OCI-LY7 (cell line): Measurements from ENCODE around the gene TJP3. TPM values are rescaled to one million over a fixed set of nuclear protein-coding genes. Genes with fewer than 3 reads are reported as not detected.
A peak's percentile ranks its signal among the peaks of the same experiment; 100 is the strongest.
"Not testable (repeated sequence)": the region's sequence is repeated elsewhere in the genome, so short reads cannot be mapped to it uniquely, and the experiment has no call there.

Experiments
- BruUV-seq: library from RNA; stranded (reverse); fragments of 400-500 nt; replicated peaks from 2 replicates; lab custom pipeline; 2021; lab: Mats Ljungman, UMichigan
- CTCF ChIA-PET: fragments of 300-600 bp; sonication (Branson Sonifier 250); formaldehyde crosslinking; loops from one replicate; lab custom pipeline; 2022; ENCODE audit warnings: antibody characterized with exemption; ENCODE audit not compliant: unreplicated experiment; lab: Charles Lee
- POLR2A ChIA-PET: fragments of 300-600 bp; sonication (Branson Sonifier 250); formaldehyde crosslinking; loops from one replicate; lab custom pipeline; 2022; ENCODE audit warnings: antibody characterized with exemption; lab: Charles Lee
- DNase-seq: peaks from one replicate; pipeline ENCODE4 v3.0.0-alpha.2; 2015; ENCODE audit warnings: low spot score
- H2AFZ ChIP-seq: fragments of 200-600 bp; sonication (generic), shearing (Covaris generic); 2 replicates; pipeline ENCODE4 v1.6.1; 2014; ENCODE audit warnings: mild to moderate bottlenecking, antibody characterized with exemption, low read length, moderate library complexity
- H3K27ac ChIP-seq: fragments of 200-600 bp; sonication (generic); 2 replicates; pipeline ENCODE4 v1.5.1; 2014; ENCODE audit warnings: mixed run types, low read depth, mild to moderate bottlenecking, moderate library complexity, low read length, inconsistent platforms; ENCODE audit not compliant: poor library complexity, severe bottlenecking
- H3K36me3 ChIP-seq: fragments of 200-600 bp; sonication (generic); 2 replicates; pipeline ENCODE4 v1.6.1; 2014; ENCODE audit warnings: mild to moderate bottlenecking, antibody characterized with exemption, low read length, moderate library complexity, mixed read lengths; ENCODE audit not compliant: insufficient read depth
- H3K4me1 ChIP-seq: fragments of 200-600 bp; sonication (generic); 2 replicates; pipeline ENCODE4 v1.5.1; 2014; ENCODE audit warnings: mild to moderate bottlenecking, low read length; ENCODE audit not compliant: insufficient read depth, poor library complexity, severe bottlenecking
- H3K4me2 ChIP-seq: fragments of 200-600 bp; sonication (generic); 2 replicates; pipeline ENCODE4 v1.6.1; 2014; ENCODE audit warnings: mild to moderate bottlenecking, low read length
- H3K4me3 ChIP-seq: fragments of 200-600 bp; sonication (generic); 2 replicates; pipeline ENCODE4 v1.5.1; 2014; ENCODE audit warnings: mild to moderate bottlenecking, low read depth, low read length; ENCODE audit not compliant: poor library complexity, severe bottlenecking
- H3K79me2 ChIP-seq: fragments of 200-600 bp; sonication (generic); 2 replicates; pipeline ENCODE4 v1.6.1; 2016; ENCODE audit warnings: low read depth, mild to moderate bottlenecking, low read length, moderate library complexity, mixed read lengths; ENCODE audit not compliant: insufficient read depth
- H3K9me2 ChIP-seq: fragments of 200-600 bp; sonication (generic); 2 replicates; pipeline ENCODE4 v1.6.1; 2016; ENCODE audit warnings: mild to moderate bottlenecking, low read length, mixed read lengths; ENCODE audit not compliant: insufficient read depth
- H3K9me3 ChIP-seq: fragments of 200-600 bp; sonication (generic); 2 replicates; pipeline ENCODE4 v1.6.1; 2014; ENCODE audit warnings: mild to moderate bottlenecking, mixed run types, low read length, mixed read lengths
- H4K20me1 ChIP-seq: fragments of 200-600 bp; sonication (generic); 2 replicates; pipeline ENCODE4 v1.6.1; 2014; ENCODE audit warnings: mild to moderate bottlenecking, antibody characterized with exemption, low read length, moderate library complexity, mixed read lengths; ENCODE audit not compliant: insufficient read depth
- CTCF ChIP-seq: fragments of 200-600 bp; sonication (generic); conservative IDR thresholded peaks from 2 replicates; pipeline ENCODE4 v1.5.1; 2014; ENCODE audit warnings: mild to moderate bottlenecking, antibody characterized with exemption, low read length, moderate library complexity, mixed read lengths
- EZH2phosphoT487 ChIP-seq: fragments of 200-600 bp; sonication (generic); IDR thresholded peaks from 2 replicates; pipeline ENCODE4 v1.6.1; 2018; ENCODE audit warnings: low read depth, borderline replicate concordance, mild to moderate bottlenecking, mixed run types, antibody characterized with exemption, low read length, moderate library complexity, mixed read lengths
- intact Hi-C: fragments of 100-400 bp; cut with micrococcal nuclease; formaldehyde crosslinking; loops from one replicate; pipeline ENCODE4 v1.10.0; 2022; ENCODE audit not compliant: unreplicated experiment
- total RNA-seq, 2 experiments: library from RNA; depleted of rRNA in 1 of 2; stranded (reverse); fragments of >200 nt in 1 of 2; shearing (Covaris generic) in 1 of 2; gene quantifications; 2 replicates each; pipeline ENCODE4 v1.2.3, GENCODE V29; 2014 to 2022

Gene TJP3
- total RNA-seq, 2 experiments from 2014 or later: 0.69 to 1.8 TPM

GRCh38 chr19:3664879-3665642 is 43.1 kb upstream of the TJP3 start:
- H3K4me3 ChIP-seq: peak overlapping the region; percentile 58
- H3K27ac ChIP-seq: peak overlapping the region; percentile 68
- H3K4me2 ChIP-seq: peak overlapping the region; percentile 94
- DNase-seq: peak; percentile 65
- no peaks in the 10 kb centered on the region for H4K20me1 ChIP-seq
- intact Hi-C loops: loop anchor here (1.0 kb wide), 1 partner anchor 35 kb away; the partner anchor contains the start of gene PIP5K1C
- H2AFZ ChIP-seq: peak overlapping the region; percentile 43; the same call in 1 of the 2 replicates
- ChIA-PET POLR2A (no interaction called here), CTCF (no interaction called here)
- TF ChIP-seq CTCF (no peak), EZH2phosphoT487 (no peak)
- H3K4me1 ChIP-seq: peaks cover 25% of the 10 kb centered on the region
- H3K79me2 ChIP-seq: no peaks in the 10 kb centered on the region
- H3K9me3 ChIP-seq: no peaks in the 10 kb centered on the region
- BruUV-seq: no TSS peak
- H3K9me2 ChIP-seq: no peaks in the 10 kb centered on the region
- H3K36me3 ChIP-seq: peaks cover 3% of the 10 kb centered on the region; the same call in 1 of the 2 replicates

GRCh38 chr19:3665681-3666544 is 42.3 kb upstream of the TJP3 start:
- no peaks in the 10 kb centered on the region for H3K79me2 ChIP-seq
- H4K20me1 ChIP-seq: no peaks in the 10 kb centered on the region
- H3K4me3 ChIP-seq: peak overlapping the region; percentile 58
- H3K9me3 ChIP-seq: no peaks in the 10 kb centered on the region
- H3K4me2 ChIP-seq: peak overlapping the region; percentile 94
- peaks cover 25% of the 10 kb centered on the region for H3K4me1 ChIP-seq
- peaks cover 3% of the 10 kb centered on the region; the same call in 1 of the 2 replicates for H3K36me3 ChIP-seq
- peak; percentile 55 for DNase-seq
- peak overlapping the region; percentile 43; the same call in 1 of the 2 replicates for H2AFZ ChIP-seq
- ChIA-PET POLR2A (no interaction called here), CTCF (no interaction called here)
- TF ChIP-seq CTCF (peak; percentile 88), EZH2phosphoT487 (no peak)
- H3K27ac ChIP-seq: peak overlapping the region; percentile 68
- BruUV-seq: no TSS peak
- H3K9me2 ChIP-seq: no peaks in the 10 kb centered on the region
- intact Hi-C loops: loop anchor here (1.0 kb wide), 2 partner anchors 34 to 40 kb away; partner anchors contain the start of gene PIP5K1C

- H4K20me1 ChIP-seq, H2AFZ ChIP-seq, H3K27ac ChIP-seq, CTCF ChIA-PET, BruUV-seq, H3K79me2 ChIP-seq, H3K9me3 ChIP-seq, H3K4me3 ChIP-seq, H3K9me2 ChIP-seq, H3K36me3 ChIP-seq, DNase-seq: not testable (repeated sequence)
- Histone ChIP-seq H3K4me1 (peaks cover 26% of the 10 kb centered on the region), H3K4me2 (peak overlapping the region; percentile 94; the same call in 1 of the 2 replicates)
- intact Hi-C loops: loop anchor here (1.0 kb wide), 1 partner anchor 40 kb away; no protein-coding TSS in a partner anchor
- POLR2A ChIA-PET: interaction anchor here (0.6 kb wide), 1 partner anchor 51 kb away, joined by 4 read pairs; no protein-coding TSS in a partner anchor
These were observed 41.7 kb upstream of the TJP3 start for GRCh38 chr19:3666545-3666856.
